HG03066 (cell line): ENCODE measurements around the gene DGKA.

Experiments used
- ATAC-seq: cut with Tn5 transposase; IDR thresholded peaks from one replicate; pipeline ENCODE4 v1.9.1; 2021; ENCODE audit warnings: low read depth; ENCODE audit not compliant: unreplicated experiment

The DGKA gene

DNA sequence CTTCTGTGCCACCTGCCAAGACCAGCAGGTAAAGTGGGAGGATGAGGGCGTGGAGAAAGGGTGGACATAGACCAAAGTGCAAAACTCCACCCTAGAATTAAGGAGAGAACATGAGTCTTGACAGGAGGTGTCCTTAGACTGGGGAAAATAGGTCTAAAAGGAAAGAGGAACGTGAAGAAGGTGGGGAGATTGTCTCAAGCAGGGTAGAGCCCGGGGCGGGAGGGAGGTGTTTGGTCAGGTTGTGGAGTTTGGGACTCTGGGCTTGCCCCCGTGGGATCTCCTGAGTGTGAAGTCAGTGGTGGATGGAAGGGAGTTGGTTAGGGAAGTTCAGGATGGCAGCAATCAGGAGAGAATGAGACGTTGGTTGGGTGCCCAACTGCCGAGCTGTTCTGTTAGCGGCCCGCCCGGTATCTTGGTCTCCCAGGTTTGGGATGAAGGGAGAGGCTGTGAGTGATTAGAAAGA lies 386 bp downstream of the DGKA start:
- no peak for ATAC-seq

DNA sequence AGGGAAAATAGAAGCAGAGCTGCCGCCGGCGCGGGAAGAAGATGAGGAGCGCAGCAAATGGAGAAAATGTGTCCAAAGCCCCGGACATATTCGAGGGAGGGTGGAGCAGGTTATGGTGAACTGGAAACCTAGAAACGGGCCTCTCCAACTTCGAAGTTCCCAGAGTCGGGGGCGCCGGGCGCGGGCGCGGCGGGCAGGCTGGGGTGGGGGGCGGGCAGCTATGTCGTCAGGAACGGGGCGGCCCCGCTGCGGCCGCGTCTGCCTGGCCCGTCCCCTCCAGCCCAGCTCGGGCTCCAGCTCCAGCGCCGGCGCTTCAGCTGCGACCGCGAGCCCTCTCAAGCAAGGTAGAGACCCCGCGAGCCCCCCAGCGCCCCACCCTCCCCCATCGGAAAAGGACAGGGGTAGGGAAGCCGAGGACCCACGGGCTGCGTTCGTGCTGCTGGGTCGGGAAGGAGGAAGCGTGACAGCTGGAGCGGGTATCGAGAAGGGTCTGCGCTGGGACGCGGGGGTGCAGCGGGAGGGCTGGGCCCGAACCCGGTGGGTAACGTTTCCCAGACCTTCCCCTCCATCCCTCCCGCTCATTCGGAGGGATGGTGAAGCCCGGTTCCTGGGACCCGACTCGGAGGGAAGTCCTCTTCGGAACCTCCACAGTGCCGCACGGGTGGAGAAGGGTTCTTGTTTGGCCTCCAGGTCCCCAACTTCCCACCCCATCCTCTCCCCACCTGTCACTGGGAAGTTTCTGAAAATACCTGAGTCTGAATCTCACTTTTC lies 1.0 kb downstream of the DGKA start:
- no peak for ATAC-seq

- no peak for ATAC-seq
Observed at GRCh38 chr12:55932551-55932910, 1.6 kb downstream of the DGKA start.

DNA sequence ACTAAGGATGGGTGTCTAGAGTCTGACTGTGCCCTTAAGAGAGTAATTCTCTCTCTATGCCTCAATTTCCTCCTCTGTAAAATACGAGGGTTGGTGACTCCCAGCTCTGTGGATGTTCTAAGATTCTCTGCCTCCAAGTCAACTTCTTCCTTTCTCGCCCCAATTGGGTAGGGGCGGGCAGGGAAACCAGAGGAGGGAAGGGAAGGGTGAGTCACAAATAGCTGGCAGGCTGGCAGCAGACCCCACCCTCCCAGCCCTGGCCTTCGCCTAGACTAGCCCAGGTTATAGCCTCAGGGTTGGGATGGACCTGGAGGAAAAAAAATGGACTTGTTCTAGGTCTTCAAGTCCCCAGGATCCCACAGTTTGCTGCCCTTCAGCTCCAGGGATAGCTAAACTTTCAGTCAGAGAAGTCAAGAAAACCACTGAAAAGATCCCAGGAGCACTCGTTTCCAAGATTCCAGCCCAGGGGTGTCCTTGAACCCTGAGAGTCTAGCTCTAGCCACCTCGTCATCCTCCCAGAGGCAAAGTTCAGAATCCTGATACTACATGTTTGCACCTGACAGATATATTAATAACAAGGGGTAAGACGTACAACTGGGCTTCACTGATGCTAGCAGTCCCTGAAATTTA lies 2.3 kb downstream of the DGKA start:
- no peak for ATAC-seq

GRCh38 chr12:55933799-55934742 lies 3.1 kb downstream of the DGKA start:
- no peak for ATAC-seq

GRCh38 chr12:55934773-55935172 lies 3.8 kb downstream of the DGKA start:
- ATAC-seq, result no peak

DNA sequence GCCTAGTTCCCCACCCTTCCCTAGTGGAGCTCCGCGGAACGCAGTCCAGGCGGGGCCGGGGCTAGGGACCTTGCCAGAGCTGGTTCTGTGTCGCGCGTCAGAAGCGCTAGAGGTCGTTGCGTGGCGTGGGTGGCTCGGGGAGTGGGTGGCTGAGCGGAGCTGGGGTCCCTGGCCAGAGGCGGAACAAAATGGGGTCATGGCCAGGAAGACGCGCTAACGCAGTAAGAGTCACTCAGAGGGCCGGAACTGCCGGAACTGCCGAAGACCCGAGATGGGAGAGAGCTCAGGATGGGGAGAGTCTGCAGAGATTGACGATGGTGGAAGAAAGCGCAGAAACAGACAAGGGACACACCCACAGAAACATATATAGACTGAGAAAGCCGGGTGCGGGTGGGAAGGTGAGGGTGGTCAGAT lies 4.8 kb downstream of the DGKA start:
- no peak for ATAC-seq

- no peak for ATAC-seq
Observed at GRCh38 chr12:55937981-55938380, 7.0 kb downstream of the DGKA start.

GRCh38 chr12:55938826-55939501 lies 8.0 kb downstream of the DGKA start:
- no peak for ATAC-seq

- ATAC-seq, result peak; percentile 98
Observed at GRCh38 chr12:55940065-55940732, 9.2 kb downstream of the DGKA start.

- no peak for ATAC-seq
Observed at GRCh38 chr12:55942055-55942454, 11.1 kb downstream of the DGKA start.

- ATAC-seq, result no peak
Observed at GRCh38 chr12:55942577-55943136, 11.7 kb downstream of the DGKA start.

DNA sequence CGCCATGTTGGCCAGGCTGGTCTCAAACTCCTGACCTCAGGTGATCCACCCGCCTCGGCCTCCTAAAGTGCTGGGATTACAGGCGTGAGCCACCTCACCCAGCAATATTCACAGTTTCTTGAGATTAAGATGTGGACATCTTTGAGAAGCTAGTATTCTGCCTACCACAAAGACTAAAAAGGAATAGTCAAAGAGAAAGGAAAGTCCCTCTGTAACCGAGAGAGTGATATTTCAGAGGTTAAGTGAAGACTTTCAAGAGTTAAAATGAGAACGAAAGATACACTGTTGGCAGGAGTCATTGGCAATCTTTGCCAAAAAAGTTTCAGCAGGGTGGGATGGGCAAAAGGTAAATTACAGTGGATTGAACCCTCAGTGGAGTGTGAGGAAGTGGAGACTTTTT lies 15.6 kb downstream of the DGKA start:
- ATAC-seq, result no peak

GRCh38 chr12:55955344-55955743 lies 24.4 kb downstream of the DGKA start:
- ATAC-seq, result no peak

- no peak for ATAC-seq
Observed at GRCh38 chr12:55955800-55956508, 25.0 kb downstream of the DGKA start.

GRCh38 chr12:55957106-55957859 lies 26.3 kb downstream of the DGKA start:
- ATAC-seq, result no peak

DNA sequence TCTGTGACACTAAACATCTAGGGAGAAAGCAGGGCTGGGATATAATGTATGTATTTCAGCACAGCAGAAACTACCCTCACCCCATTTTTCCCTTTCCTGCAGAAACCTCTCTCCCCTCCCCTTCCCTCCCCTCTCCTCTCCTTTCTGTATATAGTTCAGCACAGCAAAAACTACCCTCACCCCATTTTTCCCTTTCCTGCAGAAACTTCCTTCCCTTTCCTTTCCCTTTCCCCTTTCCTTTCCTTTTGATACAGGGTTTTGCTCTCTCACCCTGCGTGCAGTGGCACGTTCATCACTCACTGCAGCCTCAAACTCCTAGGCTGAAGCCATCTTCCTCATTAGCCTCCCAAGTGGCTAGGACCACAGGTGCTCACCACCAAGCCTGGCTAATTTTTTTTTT lies 32.8 kb downstream of the DGKA start:
- ATAC-seq, result no peak

DNA sequence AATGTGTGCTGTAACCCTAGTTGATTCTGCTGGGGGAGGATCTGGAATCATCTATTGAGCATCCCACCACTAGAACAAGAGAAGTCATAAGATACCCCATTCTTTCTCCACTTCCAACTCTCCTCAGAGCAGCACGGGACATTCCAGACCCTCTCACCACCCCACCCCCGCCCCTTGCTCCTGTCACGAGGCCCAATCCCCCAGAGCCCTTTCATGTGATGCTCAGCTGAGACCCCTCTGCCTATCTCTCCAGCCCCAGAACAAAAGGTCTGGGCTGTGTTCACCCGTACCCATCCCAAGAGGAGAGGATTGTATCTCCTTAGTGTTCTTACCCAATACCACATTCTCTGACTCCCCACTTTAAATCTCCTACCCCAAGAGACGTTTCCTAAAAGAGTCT lies 34.3 kb downstream of the DGKA start:
- no peak for ATAC-seq
